ENCODE data around the gene NELL2.

- TF ChIP-seq CTCF (conservative IDR thresholded peaks at IDR 0.05) = no peak
- TF ChIP-seq ZFX (IDR thresholded peaks at IDR 0.05) = no peak
These were observed 368.7 kb downstream of the NELL2 start for GRCh38 chr12:44507461-44507860.
